Keratinocyte (primary cell): Measurements from ENCODE around the gene ITGAE.

Source experiments
- CTCF ChIP-seq, 3 experiments: IDR thresholded peaks in 1 of 3; conservative IDR thresholded peaks in 1 of 3; optimal IDR thresholded peaks in 1 of 3; 2 replicates in 2 of 3; 3 replicates in 1 of 3; pipeline versions ENCODE3 to v1.5.1; 2011; ENCODE audit warnings: low read length in 3 of 3, mild to moderate bottlenecking in 3 of 3, moderate library complexity in 2 of 3, control low read depth in 1 of 3, inconsistent platforms in 1 of 3; ENCODE audit not compliant: insufficient read depth in 2 of 3; ENCODE audit errors: extremely low read depth in 1 of 3
- EZH2 ChIP-seq: IDR thresholded peaks from one replicate; pipeline ENCODE4 v1.6.1; 2012; ENCODE audit warnings: inconsistent platforms, mild to moderate bottlenecking, low read length, moderate library complexity

- TF ChIP-seq CTCF (optimal IDR thresholded peaks at IDR 0.05 in 1 of 3, IDR thresholded peaks at IDR 0.05 in 1 of 3, conservative IDR thresholded peaks at IDR 0.05 in 1 of 3; ENCODE audit: extremely low read depth in 1 of 3, insufficient read depth in 2 of 3, low read length in 3 of 3) (no peak), EZH2 (no peak)
Measured at GRCh38 chr17:3669548-3669947, 131.4 kb downstream of the ITGAE start.
